Pancreas (tissue), 10 donors: Measurements from ENCODE around the gene PFN2. TPM values are rescaled to one million over a fixed set of nuclear protein-coding genes. Genes with fewer than 3 reads are reported as not detected.
A peak's percentile ranks its signal among the peaks of the same experiment; 100 is the strongest.

ENCODE experiments used
- ATAC-seq, 4 donors: fragments of 200-7000 bp; cut with Tn5 transposase; one replicate each; pipeline versions ENCODE4 v1.8.0 to v1.9.1; 2020; ENCODE audit warnings: mild to moderate bottlenecking in 4 of 4, moderate library complexity in 4 of 4
- DNase-seq, 6 donors: peaks; one replicate each; pipeline ENCODE4 v3.0.0-alpha.2; 2020
- FAIRE-seq: peaks from 2 replicates; lab custom pipeline; 2012; peaks lifted over from hg19 to GRCh38; lab: Jason Lieb, UNC
- H3K27ac ChIP-seq, 4 donors: fragments of 200-600 bp; sonication (generic); 1 replicate in 3 of 4; 2 replicates in 1 of 4; pipeline versions ENCODE4 v1.5.0 to v1.8.0; 2020
- H3K27me3 ChIP-seq, 4 donors: fragments of 200-600 bp; one replicate each; pipeline ENCODE4 v1.8.0; 2021
- H3K36me3 ChIP-seq, 3 donors: fragments of 200-600 bp; sonication (generic) in 1 of 3; one replicate each; pipeline versions ENCODE4 v1.5.0 to v1.8.0; 2020 to 2021
- H3K4me1 ChIP-seq, 3 donors: fragments of 200-600 bp; one replicate each; pipeline ENCODE4 v1.8.0; 2021
- H3K4me3 ChIP-seq, 4 donors: fragments of 200-600 bp; sonication (generic) in 2 of 4; one replicate each; pipeline versions ENCODE4 v1.5.0 to v1.8.0; 2020 to 2021
- H3K9me3 ChIP-seq, 4 donors: fragments of 200-600 bp; one replicate each; pipeline ENCODE4 v1.8.0; 2021
- CTCF ChIP-seq, 4 donors: fragments of 200-600 bp; sonication (generic) in 3 of 4; IDR thresholded peaks; one replicate each; pipeline versions ENCODE4 v1.5.0 to v1.8.0; 2021; ENCODE audit warnings: antibody characterized with exemption in 4 of 4
- WGBS, 2 donors: extraction: QIAGEN DNeasy Blood & Tissue Kit; methylation state at CpG; one replicate each; pipeline ENCODE4 v1.1.7; 2013; 5-methylcytosine and 5-hydroxymethylcytosine counted together
- intact Hi-C, 3 donors: fragments of 100-400 bp; cut with DNase I; formaldehyde crosslinking; loops; one replicate each; pipeline versions ENCODE4 v1.11.1 to v1.14.2; 2022
- polyA plus RNA-seq, 2 donors: library from polyadenylated mRNA; stranded (reverse); fragments of 200-250 nt; gene quantifications; one replicate each; pipeline ENCODE4 v1.2.3, GENCODE V29; 2013
- total RNA-seq, 6 donors: library from RNA; stranded (reverse); fragmentation: NEBNext Ultra II Directional in 4 of 6; extraction: Animal tissue kit (Norgen Biotek cat#: 25700) in 4 of 6; gene quantifications; one replicate each; pipeline versions ENCODE4 v1.2.1 to v1.2.4, GENCODE V29; 2021 to 2023
- donor health status: healthy with polysubstance abuse.
- donor health status: DM: no; HTN: no; CAD: no; lungs with moderate emphysema.
- donor health status: DM: no; HTN: no; CAD: no.
- donor health status: control.
- donor health status: control.
- donor health status: Bipolar disorder and iron deficiency.
- donor health status: DM: yes; HTN: yes; CAD: no.
- donor health status: DM: no; HTN: no; CAD: no.
- donor health status: DM: no; HTN: no; CAD: no.
- donor health status: DM: yes; HTN: yes; CAD: no.

PFN2 gene
- total RNA-seq, result 10 to 100 TPM; 31.8 to 39.9 (median 33.5) TPM
- polyA plus RNA-seq, result 100 to 1,000 TPM in 1 of 2 donors, 10 to 100 TPM in 1; 32.2 to 109 TPM

DNA sequence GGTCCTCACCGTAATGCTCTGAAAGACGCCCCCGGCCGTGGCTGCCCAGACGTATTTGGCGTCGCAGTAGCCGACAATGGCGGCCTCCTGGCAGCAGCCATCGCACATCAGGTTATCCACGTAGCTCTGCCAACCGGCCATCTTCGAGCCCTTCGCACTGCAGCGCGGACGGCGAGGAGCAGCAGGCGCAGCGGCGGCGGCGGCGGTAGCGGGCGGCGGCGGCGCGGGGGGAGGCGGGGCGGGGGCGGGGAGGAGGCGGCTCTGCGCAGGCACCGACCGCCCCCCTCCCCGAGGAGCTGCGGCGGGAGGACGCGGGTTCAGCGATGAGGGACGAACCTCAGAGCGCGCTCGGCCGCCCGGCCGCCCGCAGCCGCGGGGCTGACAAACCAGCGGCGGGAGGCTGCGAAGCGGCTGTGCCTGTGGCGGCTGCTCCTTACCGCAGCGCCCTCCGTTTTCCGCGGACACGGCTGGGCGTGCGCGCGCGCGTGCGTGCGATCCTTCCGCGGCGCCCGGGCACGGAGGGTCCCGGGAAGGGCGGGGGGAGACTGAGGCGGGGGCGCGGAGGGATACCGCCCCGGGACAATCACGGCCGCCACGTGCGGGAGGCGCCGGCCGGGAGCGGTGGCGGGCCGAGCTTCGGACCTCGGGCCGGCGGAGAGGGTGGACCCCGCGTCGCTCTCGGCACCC is at the start of gene PFN2:
Gene PFN2 (minus strand): TSS at position 180 of the 687 bp plus-strand sequence. CDS start 39 bp downstream, at position 141.
- FAIRE-seq (no peak), DNase-seq (peak; percentile 59 to 84 (median 72)), ATAC-seq (peak; percentile 66 to 79 (median 73))
- intact Hi-C loops, result no loop called here
- H3K4me1 ChIP-seq, result peaks cover 4 to 13% (median 4%) of the 10 kb centered on the region in 3 donors
- H3K27ac ChIP-seq, result peak within 1 kb of the TSS; percentile 61 to 85 (median 74)
- H3K9me3 ChIP-seq, result no peaks in the 10 kb centered on the region
- WGBS, 2 donors, result 0 to 1% methylated on average over 71 to 102 of the region's 102 CpGs
- H3K4me3 ChIP-seq, result peak within 1 kb of the TSS; percentile 77 to 93 (median 89)
- no peaks in the 10 kb centered on the region for H3K36me3 ChIP-seq
- no peak for TF ChIP-seq CTCF (IDR thresholded peaks at IDR 0.05)
- H3K27me3 ChIP-seq, result peaks cover 0 to 6% (median 1%) of the 10 kb centered on the region in 4 donors

GRCh38 chr3:150015901-150016300 is 45.2 kb upstream of the PFN2 start:
- Histone ChIP-seq H3K4me1 (no peaks in the 10 kb centered on the region), H3K27ac (no peak overlapping the region)

DNA sequence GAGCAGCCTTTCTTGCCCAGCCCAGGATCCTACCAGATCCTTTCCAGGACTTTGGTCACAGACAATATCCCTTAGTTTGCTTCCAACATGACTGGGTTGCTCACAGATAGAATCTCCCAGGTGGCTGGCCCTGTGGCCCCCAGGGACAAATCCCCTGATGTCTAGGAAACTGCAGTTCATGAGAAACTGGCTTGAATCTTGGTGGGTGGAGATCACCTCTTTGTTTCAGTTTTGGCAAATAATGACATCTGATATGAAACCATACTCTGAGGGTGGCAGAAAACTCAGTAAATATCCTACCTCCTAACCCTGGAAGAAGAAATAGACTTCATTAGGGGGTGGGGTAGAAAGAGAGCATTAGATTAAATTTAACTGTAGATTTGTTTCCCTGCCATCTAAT is 44.1 kb upstream of the PFN2 start:
- no peaks in the 10 kb centered on the region for H3K4me1 ChIP-seq
- intact Hi-C loops, result no loop called here
- no peak for ATAC-seq
- no peak for TF ChIP-seq CTCF (IDR thresholded peaks at IDR 0.05)
- no peak for DNase-seq
- H3K27me3 ChIP-seq, result no peaks in the 10 kb centered on the region
- no peak overlapping the region for H3K4me3 ChIP-seq
- H3K27ac ChIP-seq, result no peak overlapping the region
- no peaks in the 10 kb centered on the region for H3K36me3 ChIP-seq
- no peaks in the 10 kb centered on the region for H3K9me3 ChIP-seq
- FAIRE-seq, result no peak

More at GRCh38 chr3:150015901-150016300, 45.2 kb upstream of the PFN2 start:
- ATAC-seq (no peak), FAIRE-seq (no peak), DNase-seq (no peak)
- no peak for TF ChIP-seq CTCF (IDR thresholded peaks at IDR 0.05)
- H3K4me3 ChIP-seq, result no peak overlapping the region
- H3K9me3 ChIP-seq, result no peaks in the 10 kb centered on the region
- no peaks in the 10 kb centered on the region for H3K27me3 ChIP-seq
- no peaks in the 10 kb centered on the region for H3K36me3 ChIP-seq
- 92 to 93% methylated on average over 2 of the region's 2 CpGs for WGBS, 2 donors
- intact Hi-C loops, result no loop called here

GRCh38 chr3:150013801-150014200 is 43.1 kb upstream of the PFN2 start:
- intact Hi-C loops, result no loop called here
- no peak for ATAC-seq
- Histone ChIP-seq H3K9me3 (no peaks in the 10 kb centered on the region), H3K27me3 (no peaks in the 10 kb centered on the region), H3K4me3 (no peak overlapping the region), H3K27ac (no peak overlapping the region), H3K4me1 (no peaks in the 10 kb centered on the region), H3K36me3 (no peaks in the 10 kb centered on the region)
- WGBS, 2 donors, result 92 to 95% methylated on average over 2 of the region's 2 CpGs
- no peak for DNase-seq
- TF ChIP-seq CTCF (IDR thresholded peaks at IDR 0.05), result no peak
- no peak for FAIRE-seq

DNA sequence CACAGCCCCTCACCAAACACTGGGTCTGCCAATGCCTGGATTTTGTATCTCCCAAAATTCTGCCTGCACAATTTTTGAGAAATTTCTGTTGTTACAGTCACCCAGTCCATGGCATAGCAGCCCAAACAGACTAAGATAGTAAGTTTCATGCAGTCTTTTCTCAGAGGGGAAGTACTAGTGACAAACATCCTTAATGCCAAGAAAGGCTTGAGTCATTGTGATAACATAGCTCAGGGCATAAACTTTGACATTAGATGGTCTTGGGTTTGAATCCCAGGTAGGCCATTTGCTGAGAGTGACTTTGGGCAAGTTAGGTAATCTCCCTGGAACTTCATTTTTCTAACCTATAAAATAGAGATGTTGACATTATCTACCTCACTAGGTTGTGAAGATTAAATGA is 36.1 kb upstream of the PFN2 start:
- no peaks in the 10 kb centered on the region for H3K27me3 ChIP-seq
- intact Hi-C loops, result no loop called here
- no peaks in the 10 kb centered on the region for H3K36me3 ChIP-seq
- DNase-seq, result no peak
- no peak for ATAC-seq
- no peak for TF ChIP-seq CTCF (IDR thresholded peaks at IDR 0.05)
- H3K27ac ChIP-seq, result no peak overlapping the region
- no peak for FAIRE-seq
- no peaks in the 10 kb centered on the region for H3K9me3 ChIP-seq
- H3K4me3 ChIP-seq, result no peak overlapping the region
- H3K4me1 ChIP-seq, result no peaks in the 10 kb centered on the region
